Choroid plexus epithelial cell (primary cell): Measurements from ENCODE around the gene CPA5.
A peak's percentile ranks its signal among the peaks of the same experiment; 100 is the strongest.
"Not testable (repeated sequence)": the region's sequence is repeated elsewhere in the genome, so short reads cannot be mapped to it uniquely, and the experiment has no call there.

Experiments
- DNase-seq: peaks from one replicate; pipeline ENCODE4 v3.0.0-alpha.2; 2010; ENCODE audit warnings: low read depth
- H3K4me3 ChIP-seq: 2 replicates; pipeline ENCODE4 v1.5.1; 2011; ENCODE audit warnings: low read depth, mild to moderate bottlenecking, control low read depth, low read length, moderate library complexity
- CTCF ChIP-seq: conservative IDR thresholded peaks from 2 replicates; pipeline ENCODE4 v1.5.1; 2011; ENCODE audit warnings: low read depth, mild to moderate bottlenecking, control low read depth, inconsistent platforms, low read length, moderate library complexity

Gene CPA5

GRCh38 chr7:130314305-130314704 lies 30.3 kb upstream of the CPA5 start:
- no peak for TF ChIP-seq CTCF
- no peak overlapping the region for H3K4me3 ChIP-seq
- DNase-seq: no peak

DNA sequence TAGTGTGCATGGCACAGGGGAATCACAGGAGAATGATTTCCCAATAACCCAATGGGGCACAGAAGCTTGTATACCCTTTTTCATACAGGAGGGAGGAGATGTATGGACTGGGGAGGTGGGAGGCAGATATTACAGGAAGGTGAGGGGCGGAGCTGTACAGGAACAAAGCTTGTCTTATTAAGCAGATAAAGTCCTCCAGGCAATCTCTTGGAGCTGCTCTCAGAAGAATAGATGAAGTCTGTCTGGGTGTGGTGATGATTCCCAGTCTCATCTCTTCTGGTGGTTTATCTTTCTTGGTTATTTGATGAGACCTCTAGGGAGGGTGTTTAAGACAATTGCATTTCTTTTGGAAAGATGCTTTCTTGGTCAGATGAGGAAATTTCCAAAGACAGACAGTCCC lies 25.1 kb upstream of the CPA5 start:
- no peak for TF ChIP-seq CTCF
- no peak overlapping the region for H3K4me3 ChIP-seq
- no peak for DNase-seq

- H3K4me3 ChIP-seq: not testable (repeated sequence)
- peak; percentile 18 for DNase-seq
Observed at GRCh38 chr7:130321542-130322229, 22.9 kb upstream of the CPA5 start.

GRCh38 chr7:130322615-130323014 lies 22.0 kb upstream of the CPA5 start:
- DNase-seq: no peak
- H3K4me3 ChIP-seq: no peak overlapping the region
- TF ChIP-seq CTCF: no peak

GRCh38 chr7:130324306-130324943 lies 20.2 kb upstream of the CPA5 start:
- TF ChIP-seq CTCF: no peak
- DNase-seq: no peak
- no peak overlapping the region for H3K4me3 ChIP-seq

DNA sequence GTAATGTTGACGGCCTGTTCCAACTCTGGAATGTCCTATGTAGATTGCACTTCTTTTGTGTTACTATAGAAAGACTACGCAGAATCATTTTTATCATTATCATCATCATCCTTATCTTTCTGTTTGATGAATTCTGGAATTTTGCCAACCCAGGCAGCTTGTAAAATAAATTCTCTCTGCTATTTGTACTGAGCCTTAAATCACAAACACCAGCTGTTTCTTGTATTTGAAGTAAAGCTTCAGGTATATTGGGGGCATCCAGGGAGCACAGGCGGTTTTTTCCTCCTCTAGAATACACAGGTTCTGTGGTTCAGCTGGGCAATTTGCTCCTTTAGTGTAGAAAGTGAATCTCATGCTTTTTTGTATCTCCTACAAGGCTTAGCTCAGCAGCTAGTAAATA lies 14.9 kb upstream of the CPA5 start:
- no peak overlapping the region for H3K4me3 ChIP-seq
- DNase-seq: no peak
- no peak for TF ChIP-seq CTCF

GRCh38 chr7:130332259-130333053 lies 12.2 kb upstream of the CPA5 start:
- TF ChIP-seq CTCF: no peak

More at GRCh38 chr7:130332259-130333053, 12.2 kb upstream of the CPA5 start:
- no peak overlapping the region for H3K4me3 ChIP-seq
- peak; percentile 54 for DNase-seq
